ENCODE results near the gene NANOS3. TPM values are rescaled to one million over a fixed set of nuclear protein-coding genes. Genes with fewer than 3 reads are reported as not detected.
"Not testable (repeated sequence)": the region's sequence is repeated elsewhere in the genome, so short reads cannot be mapped to it uniquely, and the experiment has no call there.

NANOS3 gene
- total RNA-seq, 1 experiment from 2014 or later: 1.1 TPM

GRCh38 chr19:13918726-13919411 lies 41.9 kb downstream of the NANOS3 start:
- Mint-ChIP-seq H3K9me3 (peaks cover 16% of the 10 kb centered on the region), H3K36me3 (peaks cover 55% of the 10 kb centered on the region), H3K4me1 (no peaks in the 10 kb centered on the region), H3K27ac (no peak overlapping the region), H3K27me3 (ENCODE audit: low read depth) (no peaks in the 10 kb centered on the region), H3K4me3 (no peak overlapping the region)
- DNase-seq (ENCODE audit: low spot score) (peak; percentile 52), ATAC-seq (peak; percentile 73)
- CTCF ChIA-PET: interaction anchor here (0.5 to 1.8 kb wide), 7 partner anchors 12 to 1143 kb away, joined by 3 to 5 read pairs (median 3); no protein-coding TSS in a partner anchor
- TF ChIP-seq E2F5 (CRISPR knock-in tag; IDR thresholded peaks at IDR 0.05) (no peak), MAX (CRISPR knock-in tag; IDR thresholded peaks at IDR 0.05) (no peak), NFE2L1 (CRISPR knock-in tag; IDR thresholded peaks at IDR 0.05) (no peak), RORB (CRISPR knock-in tag; IDR thresholded peaks at IDR 0.05) (no peak), SOX15 (CRISPR knock-in tag; IDR thresholded peaks at IDR 0.05) (no peak), ATF3 (CRISPR knock-in tag; conservative IDR thresholded peaks at IDR 0.05) (no peak), SMAD4 (CRISPR knock-in tag; IDR thresholded peaks at IDR 0.05) (no peak), FOXP1 (CRISPR knock-in tag; IDR thresholded peaks at IDR 0.05; ENCODE audit: borderline replicate concordance) (no peak), CTCF (IDR thresholded peaks at IDR 0.05) (no peak)
- POLR2A ChIA-PET: interaction anchor here (0.6 to 1.5 kb wide), 2 partner anchors 17 to 118 kb away, joined by 3 read pairs; no protein-coding TSS in a partner anchor

GRCh38 chr19:13920524-13920923 lies 43.6 kb downstream of the NANOS3 start:
- TF ChIP-seq FOXP1 (CRISPR knock-in tag; IDR thresholded peaks at IDR 0.05; ENCODE audit: borderline replicate concordance): no peak
- ATAC-seq (no peak), DNase-seq (ENCODE audit: low spot score) (no peak)
- H3K9me3 Mint-ChIP-seq: peaks cover 16% of the 10 kb centered on the region
- H3K27ac Mint-ChIP-seq: no peak overlapping the region
- H3K4me1 Mint-ChIP-seq: no peaks in the 10 kb centered on the region
- no peak overlapping the region for H3K4me3 Mint-ChIP-seq
- CTCF ChIA-PET: interaction anchor here (0.9 to 1.4 kb wide), 5 partner anchors 14 to 153 kb away, joined by 3 to 7 read pairs (median 3); partner anchors contain the start of gene DCAF15
- no peaks in the 10 kb centered on the region for H3K27me3 Mint-ChIP-seq (ENCODE audit: low read depth)
- H3K36me3 Mint-ChIP-seq: peaks cover 56% of the 10 kb centered on the region
- POLR2A ChIA-PET: interaction anchor here (1.5 kb wide), 1 partner anchor 32 kb away, joined by 5 read pairs; the partner anchor contains the start of gene DCAF15

GRCh38 chr19:13920940-13921747 lies 44.2 kb downstream of the NANOS3 start:
- POLR2A ChIA-PET: interaction anchor here (1.5 kb wide), 1 partner anchor 32 kb away, joined by 5 read pairs; the partner anchor contains the start of gene DCAF15
- peaks cover 53% of the 10 kb centered on the region for H3K36me3 Mint-ChIP-seq

GRCh38 chr19:13922118-13922517 lies 45.2 kb downstream of the NANOS3 start:
- POLR2A ChIA-PET: interaction anchor here (0.5 kb wide), 1 partner anchor 516 kb away, joined by 4 read pairs; no protein-coding TSS in a partner anchor
- peaks cover 63% of the 10 kb centered on the region for H3K36me3 Mint-ChIP-seq

More at GRCh38 chr19:13920940-13921747, 44.2 kb downstream of the NANOS3 start:
- TF ChIP-seq PREB (CRISPR knock-in tag; IDR thresholded peaks at IDR 0.05; ENCODE audit: borderline replicate concordance): no peak
- no peak for TF ChIP-seq ATF3 (CRISPR knock-in tag; conservative IDR thresholded peaks at IDR 0.05)
- peak; percentile 93 for TF ChIP-seq USF2 (CRISPR knock-in tag; IDR thresholded peaks at IDR 0.05)
- TF ChIP-seq USF1 (CRISPR knock-in tag; IDR thresholded peaks at IDR 0.05): peak; percentile 92
- peak; percentile 55 for TF ChIP-seq NFYB (CRISPR knock-in tag; conservative IDR thresholded peaks at IDR 0.05; ENCODE audit: low read depth)
- TF ChIP-seq CREM (CRISPR knock-in tag; IDR thresholded peaks at IDR 0.05): 0 out of 2 replicates have a peak, but pooled peaks have one; percentile 48
- H3K27me3 Mint-ChIP-seq (ENCODE audit: low read depth): no peaks in the 10 kb centered on the region
- H3K4me3 Mint-ChIP-seq: no peak overlapping the region
- H3K9me3 Mint-ChIP-seq: peaks cover 16% of the 10 kb centered on the region
- DNase-seq (ENCODE audit: low spot score) (peak; percentile 38), ATAC-seq (peak; percentile 92)
- CTCF ChIA-PET: interaction anchor here (0.7 to 1.4 kb wide), 7 partner anchors 13 to 153 kb away, joined by 3 to 7 read pairs (median 3); partner anchors contain the start of gene DCAF15
- peak overlapping the region; percentile 20; the same call in 1 of the 2 replicates for H3K27ac Mint-ChIP-seq
- no peaks in the 10 kb centered on the region for H3K4me1 Mint-ChIP-seq

More at GRCh38 chr19:13922118-13922517, 45.2 kb downstream of the NANOS3 start:
- not testable (repeated sequence) for H3K4me3 Mint-ChIP-seq; ATAC-seq; H3K4me1 Mint-ChIP-seq; H3K27ac Mint-ChIP-seq; H3K27me3 Mint-ChIP-seq (ENCODE audit: low read depth); DNase-seq (ENCODE audit: low spot score)
- CTCF ChIA-PET: interaction anchor here (1.0 to 1.4 kb wide), 2 partner anchors 31 to 41 kb away, joined by 3 to 4 read pairs; partner anchors contain the start of gene DCAF15
- peaks cover 16% of the 10 kb centered on the region for H3K9me3 Mint-ChIP-seq

Data from WTC11 (cell line).